ENCODE measurements around the gene GANC.
"Not testable (repeated sequence)": the region's sequence is repeated elsewhere in the genome, so short reads cannot be mapped to it uniquely, and the experiment has no call there.

GANC gene

DNA sequence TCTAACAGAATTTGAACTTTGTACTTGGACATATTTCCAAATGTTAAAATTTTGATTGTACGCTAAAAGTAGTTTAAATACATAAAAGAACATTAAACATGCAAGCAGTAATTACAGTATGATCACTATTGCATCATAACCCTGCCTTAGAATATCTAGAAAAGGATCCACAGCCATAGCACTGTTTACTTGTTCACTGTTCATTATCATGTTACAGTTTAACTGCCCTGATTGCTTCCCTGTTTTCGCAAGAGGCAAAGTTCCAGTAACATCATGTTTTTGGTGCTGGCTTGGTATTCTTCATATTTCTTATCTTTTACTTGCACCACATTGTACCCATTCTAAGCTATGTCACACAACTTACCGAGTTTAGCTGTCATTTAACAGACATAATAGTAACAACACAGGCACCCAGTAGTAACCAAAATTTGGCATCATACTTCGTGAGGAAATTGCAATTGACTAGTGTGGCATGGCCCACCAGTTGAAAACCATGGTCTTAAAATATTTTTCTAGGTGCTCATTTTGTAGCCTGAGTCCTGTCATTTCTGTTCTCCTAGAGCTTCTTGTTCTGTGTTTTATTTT is 13.5 kb downstream of the GANC start:
- Mint-ChIP-seq H3K9me3 (no peaks in the 10 kb centered on the region), H3K4me1 (no peaks in the 10 kb centered on the region), H3K4me3 (no peak overlapping the region), H3K27ac (ENCODE audit: low read depth) (no peak overlapping the region), H3K36me3 (ENCODE audit: insufficient read depth) (peaks cover 14% of the 10 kb centered on the region), H3K27me3 (no peaks in the 10 kb centered on the region)
- ATAC-seq (replicated peaks; ENCODE audit: extremely low read depth, poor library complexity, severe bottlenecking) (no peak), DNase-seq (ENCODE audit: low spot score in 2 of 2) (no peak)

DNA sequence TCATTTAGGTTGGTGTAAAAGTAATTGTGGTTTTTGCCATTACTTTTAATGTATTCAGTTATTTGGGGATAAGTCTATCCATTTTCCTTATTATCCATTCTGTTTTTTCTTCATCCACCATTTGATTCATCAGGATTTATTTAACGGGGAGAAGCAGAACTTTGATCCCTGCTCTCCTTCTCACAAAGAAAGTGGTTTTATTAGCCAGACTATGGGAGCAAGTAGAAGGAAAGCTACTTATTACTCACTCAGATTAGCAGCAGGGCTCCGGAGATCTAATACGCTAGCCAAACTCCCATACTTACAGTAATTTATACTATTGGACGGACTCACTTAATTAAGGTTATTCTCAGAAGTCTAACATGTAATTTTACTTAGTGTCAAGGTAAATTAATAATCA is 14.9 kb downstream of the GANC start:
- H3K36me3 Mint-ChIP-seq (ENCODE audit: insufficient read depth) = peaks cover 10% of the 10 kb centered on the region

DNA sequence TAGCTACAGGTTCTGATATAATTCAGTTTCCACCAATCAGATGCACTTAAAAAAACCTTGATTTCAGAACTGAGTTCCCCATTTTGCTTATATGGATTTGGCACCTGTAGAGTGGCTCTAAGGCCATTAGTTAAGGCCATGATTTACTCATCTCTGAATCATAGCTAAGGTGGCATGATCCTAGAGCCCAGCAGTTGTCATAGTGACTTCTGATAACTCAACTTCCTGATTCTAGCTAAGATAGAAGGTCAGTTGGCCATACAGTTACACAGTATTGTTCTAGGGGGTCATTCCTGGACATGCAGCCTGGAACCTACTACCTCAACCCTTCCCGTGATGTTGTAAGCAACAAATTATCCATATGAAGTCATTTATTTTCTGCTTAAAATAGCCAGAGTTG is 16.2 kb downstream of the GANC start:
- H3K4me3 Mint-ChIP-seq = no peak overlapping the region
- no peak overlapping the region for H3K27ac Mint-ChIP-seq (ENCODE audit: low read depth)
- H3K27me3 Mint-ChIP-seq = no peaks in the 10 kb centered on the region
- DNase-seq (ENCODE audit: low spot score in 2 of 2) (no peak), ATAC-seq (replicated peaks; ENCODE audit: extremely low read depth, poor library complexity, severe bottlenecking) (no peak)
- no peaks in the 10 kb centered on the region for H3K9me3 Mint-ChIP-seq
- H3K4me1 Mint-ChIP-seq = no peaks in the 10 kb centered on the region
- peaks cover 12% of the 10 kb centered on the region for H3K36me3 Mint-ChIP-seq (ENCODE audit: insufficient read depth)

More for the DNA sequence above, 14.9 kb downstream of the GANC start:
- Mint-ChIP-seq H3K4me3 (no peak overlapping the region), H3K27me3 (no peaks in the 10 kb centered on the region), H3K27ac (ENCODE audit: low read depth) (no peak overlapping the region), H3K4me1 (no peaks in the 10 kb centered on the region), H3K9me3 (no peaks in the 10 kb centered on the region)
- no peak for DNase-seq (ENCODE audit: low spot score in 2 of 2)
- no peak for ATAC-seq (replicated peaks; ENCODE audit: extremely low read depth, poor library complexity, severe bottlenecking)

- H3K9me3 Mint-ChIP-seq = peaks cover 21% of the 10 kb centered on the region
- DNase-seq (ENCODE audit: low spot score in 2 of 2); H3K4me3 Mint-ChIP-seq; H3K27ac Mint-ChIP-seq (ENCODE audit: low read depth); H3K27me3 Mint-ChIP-seq; H3K36me3 Mint-ChIP-seq (ENCODE audit: insufficient read depth); H3K4me1 Mint-ChIP-seq; ATAC-seq (replicated peaks; ENCODE audit: extremely low read depth, poor library complexity, severe bottlenecking): not testable (repeated sequence)
These were observed 28.0 kb downstream of the GANC start for GRCh38 chr15:42301004-42301403.

- DNase-seq (ENCODE audit: low spot score in 2 of 2) (no peak), ATAC-seq (replicated peaks; ENCODE audit: extremely low read depth, poor library complexity, severe bottlenecking) (no peak)
- no peak overlapping the region for H3K4me3 Mint-ChIP-seq
- no peak overlapping the region for H3K27ac Mint-ChIP-seq (ENCODE audit: low read depth)
- no peaks in the 10 kb centered on the region for H3K27me3 Mint-ChIP-seq
- H3K36me3 Mint-ChIP-seq (ENCODE audit: insufficient read depth) = peaks cover 17% of the 10 kb centered on the region
- H3K4me1 Mint-ChIP-seq = no peaks in the 10 kb centered on the region
- peaks cover 21% of the 10 kb centered on the region for H3K9me3 Mint-ChIP-seq
These were observed 33.7 kb downstream of the GANC start for GRCh38 chr15:42306681-42307080.

DNA sequence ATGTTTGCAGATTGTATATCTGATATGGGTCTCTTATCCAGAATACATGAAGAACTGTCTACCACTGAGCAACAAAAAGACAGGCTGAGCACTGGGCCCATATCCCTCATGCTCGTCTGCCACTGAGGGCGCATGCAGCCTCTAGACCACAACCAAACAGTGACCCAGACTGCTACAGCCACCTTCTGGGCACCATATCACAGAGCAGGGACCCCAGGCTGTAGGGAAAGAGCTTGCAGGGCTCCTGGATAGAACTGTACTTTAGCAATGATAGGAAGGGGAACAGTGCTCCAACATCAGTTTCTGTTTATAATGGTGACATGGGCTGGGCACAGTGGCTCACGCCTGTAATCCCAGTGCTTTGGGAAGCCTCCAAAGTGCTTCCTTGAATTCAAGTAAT is 40.5 kb downstream of the GANC start:
- H3K27me3 Mint-ChIP-seq = no peaks in the 10 kb centered on the region
- no peak overlapping the region for H3K4me3 Mint-ChIP-seq
- no peaks in the 10 kb centered on the region for H3K4me1 Mint-ChIP-seq
- H3K27ac Mint-ChIP-seq (ENCODE audit: low read depth) = no peak overlapping the region
- DNase-seq (ENCODE audit: low spot score in 2 of 2) = no peak
- peaks cover 19% of the 10 kb centered on the region for H3K36me3 Mint-ChIP-seq (ENCODE audit: insufficient read depth)
- ATAC-seq (replicated peaks; ENCODE audit: extremely low read depth, poor library complexity, severe bottlenecking) = no peak
- no peaks in the 10 kb centered on the region for H3K9me3 Mint-ChIP-seq

DNA sequence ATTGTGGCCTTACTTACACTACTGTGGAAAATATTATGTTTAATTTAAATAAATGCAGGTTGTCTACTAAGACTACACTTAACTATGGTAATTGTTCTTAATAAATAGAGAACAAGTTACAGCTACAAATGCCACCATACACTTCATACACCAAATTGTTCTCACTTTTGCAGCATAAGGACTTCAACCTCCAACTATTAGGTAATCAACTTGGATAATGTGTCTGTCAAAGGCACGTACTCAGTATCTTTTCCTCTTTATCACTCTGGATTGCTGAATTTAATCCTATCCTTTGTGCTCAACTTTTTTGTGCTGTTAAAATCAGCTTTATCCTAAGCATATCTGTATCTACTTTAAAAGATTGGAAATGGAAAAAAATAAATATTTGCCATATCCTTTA is 41.8 kb downstream of the GANC start:
- H3K4me3 Mint-ChIP-seq = no peak overlapping the region
- DNase-seq (ENCODE audit: low spot score in 2 of 2) = no peak
- peaks cover 17% of the 10 kb centered on the region for H3K36me3 Mint-ChIP-seq (ENCODE audit: insufficient read depth)
- no peak overlapping the region for H3K27ac Mint-ChIP-seq (ENCODE audit: low read depth)
- H3K4me1 Mint-ChIP-seq = no peaks in the 10 kb centered on the region
- ATAC-seq (replicated peaks; ENCODE audit: extremely low read depth, poor library complexity, severe bottlenecking) = no peak
- H3K27me3 Mint-ChIP-seq = no peaks in the 10 kb centered on the region
- H3K9me3 Mint-ChIP-seq = no peaks in the 10 kb centered on the region

- no peaks in the 10 kb centered on the region for H3K27me3 Mint-ChIP-seq
- ATAC-seq (replicated peaks; ENCODE audit: extremely low read depth, poor library complexity, severe bottlenecking) (no peak), DNase-seq (ENCODE audit: low spot score in 2 of 2) (no peak)
- no peak overlapping the region for H3K27ac Mint-ChIP-seq (ENCODE audit: low read depth)
- no peak overlapping the region for H3K4me3 Mint-ChIP-seq
- H3K36me3 Mint-ChIP-seq (ENCODE audit: insufficient read depth) = peaks cover 16% of the 10 kb centered on the region
- H3K4me1 Mint-ChIP-seq = no peaks in the 10 kb centered on the region
- H3K9me3 Mint-ChIP-seq = no peaks in the 10 kb centered on the region
These were observed 42.5 kb downstream of the GANC start for GRCh38 chr15:42315521-42315920.

GRCh38 chr15:42316282-42316805 is 43.3 kb downstream of the GANC start:
- peaks cover 14% of the 10 kb centered on the region for H3K36me3 Mint-ChIP-seq (ENCODE audit: insufficient read depth)
- not testable (repeated sequence) for H3K4me3 Mint-ChIP-seq; ATAC-seq (replicated peaks; ENCODE audit: extremely low read depth, poor library complexity, severe bottlenecking); H3K4me1 Mint-ChIP-seq; H3K27me3 Mint-ChIP-seq; H3K27ac Mint-ChIP-seq (ENCODE audit: low read depth); H3K9me3 Mint-ChIP-seq; DNase-seq (ENCODE audit: low spot score in 2 of 2)

GRCh38 chr15:42319206-42319605 is 46.2 kb downstream of the GANC start:
- H3K9me3 Mint-ChIP-seq = no peaks in the 10 kb centered on the region
- H3K27me3 Mint-ChIP-seq = no peaks in the 10 kb centered on the region
- DNase-seq (ENCODE audit: low spot score in 2 of 2) (no peak), ATAC-seq (replicated peaks; ENCODE audit: extremely low read depth, poor library complexity, severe bottlenecking) (no peak)
- no peak overlapping the region for H3K4me3 Mint-ChIP-seq
- H3K27ac Mint-ChIP-seq (ENCODE audit: low read depth) = no peak overlapping the region
- H3K4me1 Mint-ChIP-seq = no peaks in the 10 kb centered on the region
- peaks cover 4% of the 10 kb centered on the region for H3K36me3 Mint-ChIP-seq (ENCODE audit: insufficient read depth)

GRCh38 chr15:42324308-42324707 is 51.3 kb downstream of the GANC start:
- Mint-ChIP-seq H3K9me3 (no peaks in the 10 kb centered on the region), H3K27me3 (no peaks in the 10 kb centered on the region), H3K27ac (ENCODE audit: low read depth) (no peak overlapping the region), H3K4me3 (no peak overlapping the region), H3K36me3 (ENCODE audit: insufficient read depth) (peaks cover 15% of the 10 kb centered on the region), H3K4me1 (no peaks in the 10 kb centered on the region)
- ATAC-seq (replicated peaks; ENCODE audit: extremely low read depth, poor library complexity, severe bottlenecking) (no peak), DNase-seq (ENCODE audit: low spot score in 2 of 2) (no peak)

DNA sequence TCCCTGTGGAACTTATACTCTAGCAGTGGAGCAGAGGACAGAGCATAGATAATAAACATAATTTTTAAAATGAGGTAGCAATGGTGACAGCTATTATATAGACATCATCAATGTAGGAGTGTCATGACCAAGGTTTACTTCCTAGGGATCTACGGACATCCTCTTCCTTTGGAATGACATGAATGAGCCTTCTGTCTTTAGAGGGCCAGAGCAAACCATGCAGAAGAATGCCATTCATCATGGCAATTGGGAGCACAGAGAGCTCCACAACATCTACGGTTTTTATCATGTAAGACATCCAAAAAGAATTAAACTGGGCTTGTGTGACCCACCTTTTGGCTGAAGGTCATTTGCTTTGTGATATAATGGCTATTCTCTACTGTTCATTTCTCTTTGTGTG is 56.2 kb downstream of the GANC start:
- DNase-seq (ENCODE audit: low spot score in 2 of 2) (no peak), ATAC-seq (replicated peaks; ENCODE audit: extremely low read depth, poor library complexity, severe bottlenecking) (no peak)
- peaks cover 13% of the 10 kb centered on the region for H3K36me3 Mint-ChIP-seq (ENCODE audit: insufficient read depth)
- H3K9me3 Mint-ChIP-seq = no peaks in the 10 kb centered on the region
- H3K4me3 Mint-ChIP-seq = no peak overlapping the region
- H3K4me1 Mint-ChIP-seq = no peaks in the 10 kb centered on the region
- H3K27me3 Mint-ChIP-seq = no peaks in the 10 kb centered on the region
- no peak overlapping the region for H3K27ac Mint-ChIP-seq (ENCODE audit: low read depth)

GRCh38 chr15:42329992-42330391 is 57.0 kb downstream of the GANC start:
- H3K4me1 Mint-ChIP-seq = no peaks in the 10 kb centered on the region
- DNase-seq (ENCODE audit: low spot score in 2 of 2) = no peak
- no peak overlapping the region for H3K4me3 Mint-ChIP-seq
- no peak overlapping the region for H3K27ac Mint-ChIP-seq (ENCODE audit: low read depth)
- H3K27me3 Mint-ChIP-seq = no peaks in the 10 kb centered on the region
- H3K36me3 Mint-ChIP-seq (ENCODE audit: insufficient read depth) = peaks cover 15% of the 10 kb centered on the region
- H3K9me3 Mint-ChIP-seq = peaks cover 4% of the 10 kb centered on the region
- no peak for ATAC-seq (replicated peaks; ENCODE audit: extremely low read depth, poor library complexity, severe bottlenecking)

Data from central memory CD8-positive, alpha-beta T cell (primary cell).